Stimulated activated CD8-positive, alpha-beta memory T cell treated with anti-CD3 and anti-CD28 coated beads, Interleukin-4, amount 100 ng/mL, for 48 hours (primary cell): ENCODE data around the gene TLNRD1.

Source experiments
- DNase-seq: peaks from one replicate; pipeline ENCODE4 v3.0.0-alpha.2; 2020

The TLNRD1 gene

DNA sequence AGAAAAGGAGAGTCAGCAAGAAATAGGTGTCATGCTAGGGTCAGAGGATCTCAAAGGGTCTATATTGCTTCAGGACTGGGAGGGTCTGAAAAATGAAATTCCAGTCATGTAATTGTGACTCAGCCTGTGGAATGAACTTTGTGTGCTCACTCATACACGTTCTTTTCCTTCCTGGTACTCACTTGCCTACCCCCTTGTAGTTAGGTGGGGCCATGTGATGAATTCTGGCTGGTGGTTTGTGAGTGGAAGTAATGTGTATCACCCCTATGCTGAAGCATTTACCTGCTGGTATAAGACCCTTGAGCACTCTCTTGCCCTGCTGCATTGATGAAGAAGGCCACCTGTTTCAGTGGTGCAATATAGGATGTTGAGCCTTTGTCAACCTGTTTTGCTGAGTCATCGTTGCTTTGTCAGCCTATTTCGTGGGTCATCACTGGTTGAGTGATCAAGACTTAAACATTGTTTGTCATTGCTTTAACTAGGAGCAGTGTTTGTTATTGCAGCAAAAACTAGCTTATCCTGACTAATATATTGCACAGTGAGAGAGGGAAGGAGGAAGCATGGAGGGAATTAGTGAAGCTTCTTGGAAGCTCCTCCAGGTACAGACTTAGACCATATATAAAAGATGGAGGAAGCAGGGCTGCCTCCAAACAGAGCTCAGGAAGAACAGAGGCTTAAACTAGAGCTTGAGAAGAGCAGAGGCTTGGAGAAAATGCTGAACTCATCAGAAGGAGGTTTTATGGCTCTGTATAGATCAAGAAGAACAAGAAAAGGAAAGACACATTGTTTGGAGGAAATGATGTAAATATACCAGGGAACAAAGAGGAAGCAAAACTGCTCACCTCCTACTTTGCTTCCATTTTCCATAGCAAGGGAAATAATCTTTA lies 28.9 kb downstream of the TLNRD1 start:
- DNase-seq = no peak

DNA sequence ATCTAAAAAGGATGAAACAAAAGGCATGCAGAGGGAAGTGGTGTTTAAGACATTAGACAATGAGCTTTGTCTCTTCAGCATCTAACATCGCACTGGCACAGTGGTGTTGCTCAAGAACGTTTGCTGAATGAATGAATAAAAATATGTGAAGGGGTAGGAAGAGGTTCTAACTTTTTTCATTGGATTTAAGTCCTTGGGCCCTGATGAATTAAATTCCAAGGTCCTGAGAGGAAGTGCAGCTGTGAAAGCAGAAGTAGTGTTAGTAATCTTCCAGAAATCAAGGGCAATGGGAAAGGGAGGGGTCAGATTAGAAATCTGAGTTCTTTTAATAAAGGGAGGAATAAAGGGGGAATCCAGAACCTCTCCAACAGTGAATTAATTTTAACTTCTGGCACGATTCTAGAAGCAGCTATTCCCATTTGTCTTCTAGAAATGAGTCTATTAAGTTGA lies 29.6 kb downstream of the TLNRD1 start:
- DNase-seq = no peak

GRCh38 chr15:81031203-81031602 lies 30.5 kb downstream of the TLNRD1 start:
- no peak for DNase-seq

DNA sequence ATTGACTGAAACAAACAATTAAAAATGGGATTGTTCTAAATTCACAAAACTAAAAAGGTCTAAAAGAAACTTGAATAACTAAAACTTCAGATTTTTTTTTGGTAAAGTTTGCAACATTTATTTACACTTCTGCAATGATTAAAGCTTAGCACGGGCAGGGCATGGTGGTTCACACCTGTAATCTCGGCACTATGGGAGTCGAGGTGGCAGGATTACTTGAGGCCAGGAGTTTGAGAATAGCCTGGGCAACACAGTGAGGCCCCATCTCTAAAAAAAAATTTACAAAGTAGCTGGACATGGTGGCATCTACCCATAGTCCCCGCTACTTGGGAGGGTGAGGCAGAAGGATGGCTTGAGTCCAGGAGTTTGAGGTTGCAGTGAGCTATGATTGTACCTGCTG lies 31.6 kb downstream of the TLNRD1 start:
- no peak for DNase-seq

- DNase-seq = no peak
Measured at GRCh38 chr15:81032818-81033217, 32.1 kb downstream of the TLNRD1 start.

- DNase-seq = no peak
Measured at GRCh38 chr15:81033508-81033907, 32.8 kb downstream of the TLNRD1 start.

- DNase-seq = no peak
Measured at GRCh38 chr15:81037952-81038743, 37.4 kb downstream of the TLNRD1 start.

- DNase-seq = no peak
Measured at GRCh38 chr15:81038975-81039607, 38.4 kb downstream of the TLNRD1 start.

DNA sequence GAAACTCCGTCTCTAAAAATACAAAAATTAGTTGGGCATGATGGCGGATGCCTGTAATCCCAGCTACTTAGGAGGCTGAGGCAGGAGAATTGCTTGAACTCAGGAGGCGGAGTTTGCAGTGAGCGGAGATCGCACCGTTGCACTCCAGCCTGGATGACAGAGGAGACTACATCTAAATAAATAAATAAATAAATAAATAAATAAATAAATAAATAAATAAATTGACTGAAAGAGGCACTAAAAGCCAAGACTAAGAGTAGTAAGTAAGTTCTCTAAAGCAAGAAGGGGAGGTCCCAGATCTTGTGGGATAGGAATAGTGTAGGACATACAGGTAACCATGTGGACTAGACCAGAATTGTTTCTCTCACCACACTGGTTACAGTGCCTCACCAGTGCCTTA lies 40.0 kb downstream of the TLNRD1 start:
- DNase-seq = no peak

DNA sequence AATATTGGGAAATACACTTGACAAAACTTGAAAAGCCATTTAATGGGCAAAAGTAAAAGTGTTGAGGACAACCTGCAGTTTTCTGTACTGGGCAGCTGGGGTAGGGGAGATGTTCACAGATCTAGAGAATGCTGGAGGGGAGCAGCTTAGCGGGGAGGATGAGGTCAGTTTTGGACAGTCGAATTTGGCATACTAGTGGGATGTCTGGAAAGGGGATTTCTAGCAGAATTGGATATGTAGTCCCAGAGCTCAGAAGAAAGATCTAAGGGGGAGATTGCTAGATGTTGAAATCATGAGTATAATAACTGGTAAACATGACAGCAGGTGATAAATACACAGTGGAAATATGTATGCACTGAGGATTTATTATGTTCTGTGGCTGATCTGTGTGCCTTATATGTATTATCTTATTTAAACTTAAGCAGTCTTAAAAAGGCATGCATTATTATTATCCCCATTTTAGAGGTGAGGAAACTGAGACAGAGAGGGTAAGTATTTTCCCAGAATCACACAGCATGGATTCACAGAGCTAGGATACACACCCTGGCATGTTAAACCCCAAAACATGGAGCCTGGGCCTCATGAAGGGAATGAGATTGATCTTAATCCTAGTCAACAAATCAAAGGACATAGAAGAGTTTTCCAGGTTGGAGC lies 42.7 kb downstream of the TLNRD1 start:
- DNase-seq = no peak

DNA sequence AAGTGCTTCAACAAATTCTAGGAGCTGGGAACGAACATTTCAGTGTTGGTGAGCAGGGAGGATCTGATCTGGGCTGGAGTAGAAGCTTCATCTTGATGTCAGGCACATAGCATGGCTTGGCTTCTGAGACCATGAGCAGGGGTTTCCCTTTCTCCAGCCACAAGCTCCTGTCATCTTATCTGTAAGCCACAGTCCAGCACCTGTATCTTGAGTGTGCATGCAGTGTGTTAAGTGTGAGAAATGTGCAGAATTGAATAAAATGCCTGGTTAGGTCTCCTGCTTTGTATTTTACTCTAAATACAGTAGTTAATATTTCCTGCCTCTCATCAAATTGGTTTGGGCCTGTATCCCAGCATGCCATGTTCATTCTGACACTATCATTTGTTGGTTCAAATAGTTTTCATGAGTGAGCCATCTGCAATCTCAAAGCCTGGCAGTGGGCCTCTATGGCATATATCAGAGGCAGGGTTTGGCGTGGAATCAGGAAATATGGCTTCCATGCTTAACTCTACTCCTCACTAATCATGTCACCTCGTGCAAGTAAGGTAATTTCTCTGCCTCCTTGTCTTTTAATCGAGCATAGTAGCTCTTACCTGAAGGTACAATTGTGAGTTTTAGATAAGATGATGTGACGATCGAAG lies 43.3 kb downstream of the TLNRD1 start:
- DNase-seq = no peak

- no peak for DNase-seq
Measured at GRCh38 chr15:81046290-81046689, 45.6 kb downstream of the TLNRD1 start.

DNA sequence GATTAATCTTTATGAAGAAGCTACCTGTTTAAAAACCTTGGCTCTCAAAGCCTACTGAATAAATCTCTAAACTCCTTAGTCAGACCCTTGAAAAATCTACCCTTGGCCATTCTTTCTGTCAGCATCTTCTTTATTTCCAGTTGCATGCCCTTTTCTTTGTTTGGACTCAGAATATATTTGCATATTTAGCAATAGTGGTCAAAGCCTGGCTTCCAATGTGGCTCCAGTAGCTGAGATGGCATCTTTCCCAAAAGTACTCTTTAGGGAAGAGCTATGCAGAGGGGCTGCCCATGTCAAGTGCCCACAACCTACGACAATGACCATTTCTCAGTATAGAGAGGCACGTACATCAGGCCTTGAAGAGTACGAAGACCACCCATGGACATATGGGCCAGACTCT lies 47.2 kb downstream of the TLNRD1 start:
- DNase-seq = no peak

DNA sequence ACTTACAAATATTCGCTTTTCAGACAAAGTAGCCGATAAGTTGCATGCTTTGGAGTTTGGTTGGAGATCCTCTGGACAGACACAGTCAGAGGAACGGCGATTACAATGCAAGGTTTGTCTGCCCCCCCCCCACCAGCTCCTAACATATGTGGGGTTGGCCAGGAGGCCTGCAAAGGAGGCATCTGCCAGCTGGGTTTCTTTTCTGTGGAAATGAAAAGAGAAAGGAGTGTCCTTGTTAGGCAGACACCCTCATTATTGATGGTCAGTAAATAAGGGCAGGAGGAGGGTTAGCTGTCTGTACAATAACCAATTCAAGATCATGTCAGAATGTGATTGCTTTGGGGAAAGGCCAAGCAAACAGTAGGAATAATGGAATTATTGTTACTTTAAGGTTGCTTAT lies 49.1 kb downstream of the TLNRD1 start:
- DNase-seq = no peak

- DNase-seq = no peak
Measured at GRCh38 chr15:81050259-81050658, 49.5 kb downstream of the TLNRD1 start.

- DNase-seq = no peak
Measured at GRCh38 chr15:81050805-81051204, 50.1 kb downstream of the TLNRD1 start.

DNA sequence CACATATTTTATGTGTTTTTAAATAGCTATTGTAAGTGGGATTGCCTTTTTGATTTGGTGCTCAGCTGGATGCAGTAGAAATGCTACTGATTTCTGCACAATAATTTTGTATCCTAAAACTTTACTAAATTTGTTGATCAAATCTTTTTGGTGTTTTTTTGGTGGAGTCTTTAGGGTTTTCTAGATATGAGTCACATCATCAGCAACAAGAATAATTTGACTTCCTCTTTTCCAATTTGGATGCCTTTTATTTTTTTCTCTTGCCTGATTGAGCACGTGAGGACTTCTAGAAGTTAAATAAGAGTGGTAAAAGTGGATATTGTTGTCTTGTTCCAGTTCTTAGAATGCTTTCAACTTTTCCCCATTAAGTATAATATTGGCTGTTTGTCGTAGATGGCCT lies 51.3 kb downstream of the TLNRD1 start:
- no peak for DNase-seq

- no peak for DNase-seq
Measured at GRCh38 chr15:81053621-81054020, 52.9 kb downstream of the TLNRD1 start.

- no peak for DNase-seq
Measured at GRCh38 chr15:81054236-81054635, 53.5 kb downstream of the TLNRD1 start.
